ENCODE measurements around the gene SATL1. TPM values are rescaled to one million over a fixed set of nuclear protein-coding genes. Genes with fewer than 3 reads are reported as not detected.

The SATL1 gene
- total RNA-seq, 1 experiment from 2014 or later = not detected

DNA sequence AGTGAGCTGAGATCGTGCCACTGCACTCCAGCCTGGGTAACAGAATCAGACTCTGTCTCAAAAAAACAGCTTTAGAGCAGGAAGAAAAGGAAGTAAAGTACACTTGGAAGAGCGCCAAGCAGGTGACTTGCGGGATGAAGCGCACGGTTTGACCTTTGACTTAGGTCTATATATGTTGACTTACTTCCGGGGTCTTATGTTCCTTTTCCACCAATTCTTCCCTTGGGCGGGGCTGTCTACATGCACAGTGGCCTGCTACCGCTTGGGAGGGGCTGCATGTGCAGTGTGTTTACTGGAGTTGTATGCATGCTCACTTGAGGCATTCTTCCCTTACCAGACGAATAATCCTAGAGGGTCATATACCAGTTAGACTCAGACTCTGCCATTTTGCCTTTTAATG is 131.3 kb downstream of the SATL1 start:
- intact Hi-C loops (cut with micrococcal nuclease; ENCODE audit: unreplicated experiment) = no loop called here
- CTCF ChIA-PET = no interaction called here
- in situ Hi-C loops (cut with HindIII; ENCODE audit: low pct_unique_long_range_greater_than_20kb, low sequenced_read_pairs) = no loop called here

DNA sequence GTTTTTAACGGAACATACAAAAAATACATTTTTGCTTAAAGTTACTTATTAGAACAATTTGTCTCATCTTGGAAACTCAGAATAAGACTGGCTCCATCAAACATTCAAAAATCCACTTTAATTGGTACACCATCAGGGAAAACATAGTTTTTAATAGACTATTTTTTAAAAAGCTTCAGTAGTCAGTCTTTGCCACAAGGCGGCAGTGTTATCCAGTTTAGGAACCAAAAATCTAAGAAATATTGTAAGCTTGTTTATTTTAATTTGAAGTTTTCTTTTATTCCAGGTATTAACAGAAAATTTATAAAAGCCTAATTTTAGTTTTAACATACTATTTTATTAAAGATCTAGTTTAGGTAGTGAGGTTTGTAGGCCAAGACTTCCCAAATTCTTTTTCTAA is 132.2 kb downstream of the SATL1 start:
- H3K27me3 ChIP-seq (ENCODE audit: control insufficient read depth, insufficient read depth, low read length) = no peaks in the 10 kb centered on the region
- H3K4me1 ChIP-seq (ENCODE audit: control insufficient read depth, insufficient read depth, low read length) = no peaks in the 10 kb centered on the region
- no TSS peak for BruUV-seq (replicated peaks)
- no peaks in the 10 kb centered on the region for H3K9me3 ChIP-seq (ENCODE audit: control insufficient read depth, insufficient read depth, low read depth, low read length)
- TF ChIP-seq, protein P1, sequence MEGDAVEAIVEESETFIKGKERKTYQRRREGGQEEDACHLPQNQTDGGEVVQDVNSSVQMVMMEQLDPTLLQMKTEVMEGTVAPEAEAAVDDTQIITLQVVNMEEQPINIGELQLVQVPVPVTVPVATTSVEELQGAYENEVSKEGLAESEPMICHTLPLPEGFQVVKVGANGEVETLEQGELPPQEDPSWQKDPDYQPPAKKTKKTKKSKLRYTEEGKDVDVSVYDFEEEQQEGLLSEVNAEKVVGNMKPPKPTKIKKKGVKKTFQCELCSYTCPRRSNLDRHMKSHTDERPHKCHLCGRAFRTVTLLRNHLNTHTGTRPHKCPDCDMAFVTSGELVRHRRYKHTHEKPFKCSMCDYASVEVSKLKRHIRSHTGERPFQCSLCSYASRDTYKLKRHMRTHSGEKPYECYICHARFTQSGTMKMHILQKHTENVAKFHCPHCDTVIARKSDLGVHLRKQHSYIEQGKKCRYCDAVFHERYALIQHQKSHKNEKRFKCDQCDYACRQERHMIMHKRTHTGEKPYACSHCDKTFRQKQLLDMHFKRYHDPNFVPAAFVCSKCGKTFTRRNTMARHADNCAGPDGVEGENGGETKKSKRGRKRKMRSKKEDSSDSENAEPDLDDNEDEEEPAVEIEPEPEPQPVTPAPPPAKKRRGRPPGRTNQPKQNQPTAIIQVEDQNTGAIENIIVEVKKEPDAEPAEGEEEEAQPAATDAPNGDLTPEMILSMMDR (IDR thresholded peaks at IDR 0.05) = peak; percentile 71; the same call in 1 of the 2 replicates
- TF ChIP-seq SIN3A (IDR thresholded peaks at IDR 0.05; ENCODE audit: borderline replicate concordance, insufficient read depth, low read depth, low read length) = no peak
- no peak overlapping the region for H3K27ac ChIP-seq (ENCODE audit: low read length)
- no peak overlapping the region for H3K4me3 ChIP-seq (ENCODE audit: low read depth in 2 of 2, low read length in 2 of 2)
- DNase-seq (ENCODE audit: low read depth, low spot score) (no peak), ATAC-seq (no peak)
- POLR2A ChIA-PET = no interaction called here
- CTCF ChIA-PET = no interaction called here
- in situ Hi-C loops (cut with HindIII; ENCODE audit: low pct_unique_long_range_greater_than_20kb, low sequenced_read_pairs) = no loop called here
- intact Hi-C loops (cut with micrococcal nuclease; ENCODE audit: unreplicated experiment) = loop anchor here (2.0 kb wide), 1 partner anchor 433 kb away; no protein-coding TSS in a partner anchor
- H3K36me3 ChIP-seq (ENCODE audit: control insufficient read depth, insufficient read depth, low read length) = no peaks in the 10 kb centered on the region

More for the DNA sequence above, 131.3 kb downstream of the SATL1 start:
- Histone ChIP-seq H3K27ac (ENCODE audit: low read length) (no peak overlapping the region), H3K36me3 (ENCODE audit: control insufficient read depth, insufficient read depth, low read length) (no peaks in the 10 kb centered on the region), H3K9me3 (ENCODE audit: control insufficient read depth, insufficient read depth, low read depth, low read length) (no peaks in the 10 kb centered on the region), H3K27me3 (ENCODE audit: control insufficient read depth, insufficient read depth, low read length) (no peaks in the 10 kb centered on the region), H3K4me3 (ENCODE audit: low read depth in 2 of 2, low read length in 2 of 2) (no peak overlapping the region), H3K4me1 (ENCODE audit: control insufficient read depth, insufficient read depth, low read length) (no peaks in the 10 kb centered on the region)
- POLR2A ChIA-PET = no interaction called here
- no peak for DNase-seq (ENCODE audit: low read depth, low spot score)
- no peak for ATAC-seq
- TF ChIP-seq SIN3A (IDR thresholded peaks at IDR 0.05; ENCODE audit: borderline replicate concordance, insufficient read depth, low read depth, low read length) = no peak
- TF ChIP-seq, protein P2, sequence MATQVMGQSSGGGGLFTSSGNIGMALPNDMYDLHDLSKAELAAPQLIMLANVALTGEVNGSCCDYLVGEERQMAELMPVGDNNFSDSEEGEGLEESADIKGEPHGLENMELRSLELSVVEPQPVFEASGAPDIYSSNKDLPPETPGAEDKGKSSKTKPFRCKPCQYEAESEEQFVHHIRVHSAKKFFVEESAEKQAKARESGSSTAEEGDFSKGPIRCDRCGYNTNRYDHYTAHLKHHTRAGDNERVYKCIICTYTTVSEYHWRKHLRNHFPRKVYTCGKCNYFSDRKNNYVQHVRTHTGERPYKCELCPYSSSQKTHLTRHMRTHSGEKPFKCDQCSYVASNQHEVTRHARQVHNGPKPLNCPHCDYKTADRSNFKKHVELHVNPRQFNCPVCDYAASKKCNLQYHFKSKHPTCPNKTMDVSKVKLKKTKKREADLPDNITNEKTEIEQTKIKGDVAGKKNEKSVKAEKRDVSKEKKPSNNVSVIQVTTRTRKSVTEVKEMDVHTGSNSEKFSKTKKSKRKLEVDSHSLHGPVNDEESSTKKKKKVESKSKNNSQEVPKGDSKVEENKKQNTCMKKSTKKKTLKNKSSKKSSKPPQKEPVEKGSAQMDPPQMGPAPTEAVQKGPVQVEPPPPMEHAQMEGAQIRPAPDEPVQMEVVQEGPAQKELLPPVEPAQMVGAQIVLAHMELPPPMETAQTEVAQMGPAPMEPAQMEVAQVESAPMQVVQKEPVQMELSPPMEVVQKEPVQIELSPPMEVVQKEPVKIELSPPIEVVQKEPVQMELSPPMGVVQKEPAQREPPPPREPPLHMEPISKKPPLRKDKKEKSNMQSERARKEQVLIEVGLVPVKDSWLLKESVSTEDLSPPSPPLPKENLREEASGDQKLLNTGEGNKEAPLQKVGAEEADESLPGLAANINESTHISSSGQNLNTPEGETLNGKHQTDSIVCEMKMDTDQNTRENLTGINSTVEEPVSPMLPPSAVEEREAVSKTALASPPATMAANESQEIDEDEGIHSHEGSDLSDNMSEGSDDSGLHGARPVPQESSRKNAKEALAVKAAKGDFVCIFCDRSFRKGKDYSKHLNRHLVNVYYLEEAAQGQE (IDR thresholded peaks at IDR 0.05; ENCODE audit: insufficient read depth in 1 of 2, low read depth in 2 of 2, low read length in 1 of 2) = no peak
- no peak for TF ChIP-seq POLR2AphosphoS5 (IDR thresholded peaks at IDR 0.05; ENCODE audit: low read depth, low read length)
- TF ChIP-seq, protein P1 (IDR thresholded peaks at IDR 0.05) = no peak
- no peak for TF ChIP-seq TCF7L2 (IDR thresholded peaks at IDR 0.05; ENCODE audit: low read depth, low read length)
- BruUV-seq (replicated peaks) = no TSS peak

Data from Panc1 (cell line).